Measurements from ENCODE around the gene NECAB2. TPM values are rescaled to one million over a fixed set of nuclear protein-coding genes. Genes with fewer than 3 reads are reported as not detected.

Gene NECAB2
- total RNA-seq, 4 donors from 2014 or later: not detected

DNA sequence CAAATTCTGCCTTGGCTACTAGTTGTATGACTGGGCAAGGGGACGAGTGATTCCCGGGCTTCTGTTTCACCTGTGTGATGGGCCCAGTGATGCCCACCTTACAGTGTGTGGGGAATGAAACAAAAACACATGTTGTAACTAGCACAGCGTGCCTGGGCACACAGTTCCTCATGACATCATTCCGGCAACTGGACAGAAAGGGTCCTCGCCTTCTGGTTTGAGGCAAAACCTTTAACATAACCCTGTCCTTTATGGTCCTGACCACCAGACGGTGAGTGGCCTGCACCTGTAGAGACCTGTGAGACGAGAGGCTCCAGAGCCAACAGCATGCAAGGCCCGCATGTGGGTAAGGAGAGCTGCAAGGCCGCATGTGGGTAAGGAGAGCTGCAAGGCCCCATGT is 82.3 kb downstream of the NECAB2 start:
- Histone ChIP-seq H3K4me3 (no peak overlapping the region), H3K4me1 (no peaks in the 10 kb centered on the region), H3K27ac (no peak overlapping the region), H3K36me3 (peaks cover 74% of the 10 kb centered on the region), H3K9me3 (no peaks in the 10 kb centered on the region), H3K27me3 (no peaks in the 10 kb centered on the region)
- WGBS: 93% methylated on average over 9 of the region's 9 CpGs
- TF ChIP-seq POLR2AphosphoS5 (IDR thresholded peaks at IDR 0.05): no peak
- TF ChIP-seq, protein P1, sequence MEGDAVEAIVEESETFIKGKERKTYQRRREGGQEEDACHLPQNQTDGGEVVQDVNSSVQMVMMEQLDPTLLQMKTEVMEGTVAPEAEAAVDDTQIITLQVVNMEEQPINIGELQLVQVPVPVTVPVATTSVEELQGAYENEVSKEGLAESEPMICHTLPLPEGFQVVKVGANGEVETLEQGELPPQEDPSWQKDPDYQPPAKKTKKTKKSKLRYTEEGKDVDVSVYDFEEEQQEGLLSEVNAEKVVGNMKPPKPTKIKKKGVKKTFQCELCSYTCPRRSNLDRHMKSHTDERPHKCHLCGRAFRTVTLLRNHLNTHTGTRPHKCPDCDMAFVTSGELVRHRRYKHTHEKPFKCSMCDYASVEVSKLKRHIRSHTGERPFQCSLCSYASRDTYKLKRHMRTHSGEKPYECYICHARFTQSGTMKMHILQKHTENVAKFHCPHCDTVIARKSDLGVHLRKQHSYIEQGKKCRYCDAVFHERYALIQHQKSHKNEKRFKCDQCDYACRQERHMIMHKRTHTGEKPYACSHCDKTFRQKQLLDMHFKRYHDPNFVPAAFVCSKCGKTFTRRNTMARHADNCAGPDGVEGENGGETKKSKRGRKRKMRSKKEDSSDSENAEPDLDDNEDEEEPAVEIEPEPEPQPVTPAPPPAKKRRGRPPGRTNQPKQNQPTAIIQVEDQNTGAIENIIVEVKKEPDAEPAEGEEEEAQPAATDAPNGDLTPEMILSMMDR (IDR thresholded peaks at IDR 0.05): no peak
- TF ChIP-seq POLR2A (IDR thresholded peaks at IDR 0.05): no peak
- no peak for TF ChIP-seq EP300 (IDR thresholded peaks at IDR 0.05)
- peak in 1 of 2 donors; percentile 39 for DNase-seq (ENCODE audit: low spot score in 2 of 2)

DNA sequence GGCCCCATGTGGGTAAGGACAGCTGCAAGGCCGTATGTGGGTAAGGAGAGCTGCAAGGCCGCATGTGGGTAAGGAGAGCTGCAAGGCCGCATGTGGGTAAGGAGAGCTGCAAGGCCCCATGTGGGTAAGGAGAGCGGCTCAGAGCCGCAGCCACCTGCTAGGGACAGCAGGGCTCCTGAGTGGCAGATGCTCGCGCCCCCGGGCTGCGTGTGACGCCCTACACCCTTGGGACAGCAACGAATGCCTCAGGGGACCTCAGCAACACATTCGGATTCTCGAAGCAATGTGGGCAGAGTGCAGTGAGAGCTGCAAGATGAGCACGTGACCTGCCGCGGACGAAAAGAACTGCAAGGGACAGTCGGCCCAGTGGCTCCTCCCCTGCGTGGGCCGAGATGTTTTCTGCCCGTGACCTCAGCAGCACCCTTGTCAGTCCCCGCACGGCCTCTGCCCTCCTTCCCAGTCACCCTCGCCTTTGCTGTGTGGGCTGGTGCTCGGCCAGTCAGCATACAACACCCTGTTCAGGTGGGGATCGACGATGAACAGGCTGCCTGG is 84.1 kb downstream of the NECAB2 start:
- 89% methylated on average over 27 of the region's 27 CpGs for WGBS
- peak; percentile 40 to 74 for DNase-seq (ENCODE audit: low spot score in 2 of 2)
- H3K27me3 ChIP-seq: no peaks in the 10 kb centered on the region
- TF ChIP-seq POLR2AphosphoS5 (IDR thresholded peaks at IDR 0.05) (no peak), EP300 (IDR thresholded peaks at IDR 0.05) (no peak), POLR2A (IDR thresholded peaks at IDR 0.05) (no peak)
- TF ChIP-seq, protein P1 (IDR thresholded peaks at IDR 0.05): no peak
- no peaks in the 10 kb centered on the region for H3K4me1 ChIP-seq
- no peak overlapping the region for H3K4me3 ChIP-seq
- H3K36me3 ChIP-seq: peaks cover 92% of the 10 kb centered on the region
- no peaks in the 10 kb centered on the region for H3K9me3 ChIP-seq
- no peak overlapping the region for H3K27ac ChIP-seq

Other genes with a start within 250 kb of the NECAB2 start
- gene HSBP1, start 160.3 kb upstream of the NECAB2 start, total RNA-seq: 10 to 100 TPM; 13.4 to 22.0 (median 17.2) TPM
- 10 to 100 TPM in 1 of 4 donors, 1 to 10 TPM in 3; 4.4 to 23.7 (median 5.7) TPM for gene MLYCD, start 69.1 kb upstream of the NECAB2 start, total RNA-seq
- 1 to 10 TPM; 1.0 to 2.2 (median 1.5) TPM for gene OSGIN1, start 15.0 kb upstream of the NECAB2 start, total RNA-seq
- not detected for gene SLC38A8, start 74.6 kb downstream of the NECAB2 start, total RNA-seq
- gene MBTPS1, start 148.7 kb downstream of the NECAB2 start, total RNA-seq: 100 to 1,000 TPM in 1 of 4 donors, 10 to 100 TPM in 3; 70.0 to 116 (median 86.5) TPM
- gene HSDL1, start 176.9 kb downstream of the NECAB2 start, total RNA-seq: 10 to 100 TPM in 3 of 4 donors, 1 to 10 TPM in 1; 8.3 to 22.8 (median 12.4) TPM
- under 1 TPM in 2 of 4 donors, not detected in 2; 0.72 to 0.89 TPM for gene DNAAF1, start 177.1 kb downstream of the NECAB2 start, total RNA-seq
- gene TAF1C, start 218.8 kb downstream of the NECAB2 start, total RNA-seq: 10 to 100 TPM; 46.7 to 75.5 (median 55.2) TPM
- gene ADAD2, start 222.9 kb downstream of the NECAB2 start, total RNA-seq: 1 to 10 TPM in 3 of 4 donors, not detected in 1; 1.9 to 2.6 (median 2.4) TPM

Data from suprapubic skin (tissue), 4 donors.